GM23338 (cell line): ENCODE results near the gene TMPRSS3. TPM values are rescaled to one million over a fixed set of nuclear protein-coding genes. Genes with fewer than 3 reads are reported as not detected.

ENCODE experiments used
- ATAC-seq: fragments of 200-7000 bp; cut with Tn5 transposase; 3 replicates; pipeline ENCODE4 v1.9.1; 2020
- DNase-seq: peaks from one replicate; pipeline ENCODE4 v3.0.0-alpha.2; 2015; ENCODE audit warnings: low spot score
- H2AFZ ChIP-seq: fragments of 200-600 bp; sonication (generic); 2 replicates; pipeline ENCODE4 v1.8.0; 2016; ENCODE audit warnings: antibody characterized with exemption, mild to moderate bottlenecking, moderate library complexity
- H3F3A ChIP-seq: fragments of 200-600 bp; sonication (generic); replicated peaks from 2 replicates; pipeline ENCODE4 v1.8.0; 2017; ENCODE audit warnings: antibody characterized with exemption, mixed run types, low read depth
- H3K27ac ChIP-seq: fragments of 200-600 bp; sonication (generic); 2 replicates; pipeline ENCODE4 v1.6.1; 2016; ENCODE audit warnings: low read depth
- H3K27me3 ChIP-seq: fragments of 200-600 bp; sonication (generic); 2 replicates; pipeline ENCODE4 v1.8.0; 2016; ENCODE audit warnings: mild to moderate bottlenecking, mixed run types, moderate library complexity; ENCODE audit not compliant: insufficient read depth
- H3K36me3 ChIP-seq: fragments of 200-600 bp; sonication (generic); 2 replicates; pipeline ENCODE4 v1.8.0; 2016; ENCODE audit warnings: mild to moderate bottlenecking; ENCODE audit not compliant: insufficient read depth
- H3K4me1 ChIP-seq: fragments of 200-600 bp; sonication (generic); 2 replicates; pipeline ENCODE4 v1.8.0; 2016; ENCODE audit warnings: mild to moderate bottlenecking, moderate library complexity; ENCODE audit not compliant: insufficient read depth
- H3K4me2 ChIP-seq: fragments of 200-600 bp; sonication (generic); 2 replicates; pipeline ENCODE4 v1.7.1; 2017; ENCODE audit warnings: mixed run types
- H3K4me3 ChIP-seq: fragments of 200-600 bp; sonication (generic); 2 replicates; pipeline ENCODE4 v1.6.1; 2016; ENCODE audit warnings: mixed run types
- H3K79me2 ChIP-seq: fragments of 200-600 bp; sonication (generic); replicated peaks from 2 replicates; pipeline ENCODE4 v1.8.0; 2017; ENCODE audit warnings: mild to moderate bottlenecking; ENCODE audit not compliant: insufficient read depth
- H3K9me2 ChIP-seq: fragments of 200-600 bp; sonication (generic); 2 replicates; pipeline ENCODE4 v1.8.0; 2017; ENCODE audit not compliant: insufficient read depth
- H4K20me1 ChIP-seq: fragments of 200-600 bp; sonication (generic); replicated peaks from 2 replicates; pipeline ENCODE4 v1.8.0; 2017; ENCODE audit warnings: mild to moderate bottlenecking; ENCODE audit not compliant: insufficient read depth
- H3K27ac Mint-ChIP-seq: 2 replicates; pipeline ENCODE4 v1.8.0; 2020; ENCODE audit warnings: inconsistent platforms, mild to moderate bottlenecking, moderate library complexity, mixed read lengths
- H3K27me3 Mint-ChIP-seq: 3 replicates; pipeline ENCODE4 v1.8.0; 2022; ENCODE audit warnings: low read depth, mild to moderate bottlenecking, moderate library complexity, mixed read lengths, inconsistent platforms; ENCODE audit not compliant: insufficient read depth, poor library complexity
- H3K36me3 Mint-ChIP-seq: 3 replicates; pipeline ENCODE4 v1.8.0; 2021; ENCODE audit warnings: low read depth, mild to moderate bottlenecking, inconsistent platforms, moderate library complexity, mixed read lengths
- H3K4me1 Mint-ChIP-seq: 3 replicates; pipeline ENCODE4 v1.8.0; 2020; ENCODE audit warnings: mild to moderate bottlenecking, inconsistent platforms, mixed read lengths
- H3K4me3 Mint-ChIP-seq: 3 replicates; pipeline ENCODE4 v1.8.0; 2021; ENCODE audit warnings: moderate library complexity, mild to moderate bottlenecking, inconsistent platforms, mixed read lengths
- H3K9me3 Mint-ChIP-seq: 3 replicates; pipeline ENCODE4 v1.8.0; 2020; ENCODE audit warnings: moderate library complexity, mild to moderate bottlenecking, inconsistent platforms, mixed read lengths
- CREB1 ChIP-seq: fragments of 250-450 bp; sonication (Bioruptor Pico); IDR thresholded peaks from 2 replicates; pipeline ENCODE4 v1.5.0; 2020; ENCODE audit warnings: low read depth, mild to moderate bottlenecking, moderate library complexity
- EZH2 ChIP-seq: fragments of 200-600 bp; sonication (generic); IDR thresholded peaks from one replicate; pipeline ENCODE4 v1.8.0; 2017; ENCODE audit warnings: antibody characterized with exemption, mild to moderate bottlenecking, low read depth; ENCODE audit not compliant: unreplicated experiment
- EZH2phosphoT487 ChIP-seq: fragments of 200-600 bp; sonication (generic); IDR thresholded peaks from one replicate; pipeline ENCODE4 v1.8.1; 2018; ENCODE audit warnings: antibody characterized with exemption; ENCODE audit not compliant: unreplicated experiment
- JUNB ChIP-seq: IDR thresholded peaks from one replicate; pipeline ENCODE4 v1.6.1; 2016; ENCODE audit warnings: antibody characterized with exemption; ENCODE audit not compliant: unreplicated experiment
- NANOG ChIP-seq: IDR thresholded peaks from 2 replicates; pipeline ENCODE4 v1.6.1; 2016; ENCODE audit warnings: antibody characterized with exemption, borderline replicate concordance
- POLR2AphosphoS5 ChIP-seq: IDR thresholded peaks from 2 replicates; pipeline ENCODE4 v1.6.1; 2016; ENCODE audit warnings: antibody characterized with exemption, low read depth
- STAT1 ChIP-seq: IDR thresholded peaks from one replicate; pipeline ENCODE4 v1.6.1; 2016; ENCODE audit warnings: antibody characterized with exemption; ENCODE audit not compliant: unreplicated experiment
- ZNF114 ChIP-seq: fragments of 250-450 bp; sonication (Bioruptor Pico); IDR thresholded peaks from 2 replicates; pipeline ENCODE4 v1.5.0; 2020; ENCODE audit warnings: mild to moderate bottlenecking, moderate library complexity
- ZNF331 ChIP-seq: fragments of 250-450 bp; sonication (Bioruptor Pico); IDR thresholded peaks from 2 replicates; pipeline ENCODE4 v1.5.0; 2020; ENCODE audit warnings: low read depth, mild to moderate bottlenecking, moderate library complexity
- ZNF462 ChIP-seq: fragments of 250-450 bp; sonication (Bioruptor Pico); IDR thresholded peaks from 2 replicates; pipeline ENCODE4 v1.5.0; 2020; ENCODE audit warnings: mild to moderate bottlenecking, moderate library complexity
- polyA plus RNA-seq: library from polyadenylated mRNA; unstranded; fragments of >200 nt; fragmentation: Nextera tagmentation; extraction: Ambion mirVana; gene quantifications from 2 replicates; pipeline ENCODE4 v1.2.1, GENCODE V29; 2016
- total RNA-seq: library from RNA; depleted of rRNA; stranded (reverse); fragments of >200 nt; shearing (Covaris generic); gene quantifications from 2 replicates; pipeline ENCODE4 v1.2.3, GENCODE V29; 2014
- TF ChIP-seq, protein P1 (sequence below): IDR thresholded peaks from one replicate; pipeline ENCODE4 v1.6.1; 2018; ENCODE audit warnings: antibody characterized with exemption; ENCODE audit not compliant: unreplicated experiment
- TF ChIP-seq, protein P2 (sequence below): IDR thresholded peaks from 2 replicates; pipeline ENCODE4 v1.6.1; 2016; ENCODE audit warnings: antibody characterized with exemption
- TF ChIP-seq, protein P3 (sequence below), 2 experiments: fragments of 200-600 bp in 1 of 2; sonication (generic) in 1 of 2; conservative IDR thresholded peaks; 2 replicates each; pipeline versions ENCODE4 v1.5.1 to v1.6.1; 2016 to 2017; ENCODE audit warnings: antibody characterized with exemption in 2 of 2, low read depth in 2 of 2, mild to moderate bottlenecking in 2 of 2, moderate library complexity in 1 of 2

Gene TMPRSS3
- total and polyA plus RNA-seq, 2 experiments from 2014 or later, result 0.17 TPM; not detected in 1

DNA sequence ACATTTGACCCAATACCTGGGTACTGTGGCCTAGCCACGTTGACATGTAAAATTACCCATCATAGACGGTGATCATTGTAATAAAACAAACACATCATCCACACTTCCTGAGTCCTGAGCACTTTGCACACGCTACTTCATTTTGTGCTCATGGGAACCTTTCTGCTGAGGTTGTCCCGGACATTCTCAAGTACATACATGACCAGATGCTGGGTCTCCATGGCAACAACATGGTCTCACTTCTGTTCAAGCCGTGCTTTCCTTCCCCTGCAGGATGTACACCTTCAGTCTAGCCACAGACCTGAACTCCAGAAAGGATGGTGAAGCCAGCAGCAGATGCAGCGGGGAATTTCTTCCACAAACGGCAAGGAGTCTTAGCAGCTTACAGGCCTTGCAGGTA is 30.6 kb upstream of the TMPRSS3 start:
- Histone ChIP-seq H3K79me2 (no peaks in the 10 kb centered on the region), H3K9me2 (no peaks in the 10 kb centered on the region), H2AFZ (no peak overlapping the region), H3K4me1 (no peaks in the 10 kb centered on the region), H3K4me2 (no peak overlapping the region), H3K27ac (no peak overlapping the region), H4K20me1 (no peaks in the 10 kb centered on the region), H3K27me3 (no peaks in the 10 kb centered on the region), H3K4me3 (no peak overlapping the region), H3K36me3 (no peaks in the 10 kb centered on the region), H3F3A (no peaks in the 10 kb centered on the region)
- Mint-ChIP-seq H3K4me3 (no peak overlapping the region), H3K9me3 (0 out of 3 replicates have a peak, but pooled peaks cover 1% of the 10 kb centered on the region), H3K36me3 (no peaks in the 10 kb centered on the region), H3K4me1 (no peaks in the 10 kb centered on the region), H3K27me3 (peaks cover 4% of the 10 kb centered on the region), H3K27ac (no peak overlapping the region)
- TF ChIP-seq NANOG (no peak), POLR2AphosphoS5 (no peak), ZNF462 (CRISPR knock-in tag) (no peak), STAT1 (no peak), EZH2 (no peak), ZNF114 (CRISPR knock-in tag) (no peak), JUNB (no peak), ZNF331 (CRISPR knock-in tag) (no peak), CREB1 (CRISPR knock-in tag) (no peak), EZH2phosphoT487 (no peak)
- TF ChIP-seq, protein P1, sequence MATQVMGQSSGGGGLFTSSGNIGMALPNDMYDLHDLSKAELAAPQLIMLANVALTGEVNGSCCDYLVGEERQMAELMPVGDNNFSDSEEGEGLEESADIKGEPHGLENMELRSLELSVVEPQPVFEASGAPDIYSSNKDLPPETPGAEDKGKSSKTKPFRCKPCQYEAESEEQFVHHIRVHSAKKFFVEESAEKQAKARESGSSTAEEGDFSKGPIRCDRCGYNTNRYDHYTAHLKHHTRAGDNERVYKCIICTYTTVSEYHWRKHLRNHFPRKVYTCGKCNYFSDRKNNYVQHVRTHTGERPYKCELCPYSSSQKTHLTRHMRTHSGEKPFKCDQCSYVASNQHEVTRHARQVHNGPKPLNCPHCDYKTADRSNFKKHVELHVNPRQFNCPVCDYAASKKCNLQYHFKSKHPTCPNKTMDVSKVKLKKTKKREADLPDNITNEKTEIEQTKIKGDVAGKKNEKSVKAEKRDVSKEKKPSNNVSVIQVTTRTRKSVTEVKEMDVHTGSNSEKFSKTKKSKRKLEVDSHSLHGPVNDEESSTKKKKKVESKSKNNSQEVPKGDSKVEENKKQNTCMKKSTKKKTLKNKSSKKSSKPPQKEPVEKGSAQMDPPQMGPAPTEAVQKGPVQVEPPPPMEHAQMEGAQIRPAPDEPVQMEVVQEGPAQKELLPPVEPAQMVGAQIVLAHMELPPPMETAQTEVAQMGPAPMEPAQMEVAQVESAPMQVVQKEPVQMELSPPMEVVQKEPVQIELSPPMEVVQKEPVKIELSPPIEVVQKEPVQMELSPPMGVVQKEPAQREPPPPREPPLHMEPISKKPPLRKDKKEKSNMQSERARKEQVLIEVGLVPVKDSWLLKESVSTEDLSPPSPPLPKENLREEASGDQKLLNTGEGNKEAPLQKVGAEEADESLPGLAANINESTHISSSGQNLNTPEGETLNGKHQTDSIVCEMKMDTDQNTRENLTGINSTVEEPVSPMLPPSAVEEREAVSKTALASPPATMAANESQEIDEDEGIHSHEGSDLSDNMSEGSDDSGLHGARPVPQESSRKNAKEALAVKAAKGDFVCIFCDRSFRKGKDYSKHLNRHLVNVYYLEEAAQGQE, result no peak
- TF ChIP-seq, protein P2, sequence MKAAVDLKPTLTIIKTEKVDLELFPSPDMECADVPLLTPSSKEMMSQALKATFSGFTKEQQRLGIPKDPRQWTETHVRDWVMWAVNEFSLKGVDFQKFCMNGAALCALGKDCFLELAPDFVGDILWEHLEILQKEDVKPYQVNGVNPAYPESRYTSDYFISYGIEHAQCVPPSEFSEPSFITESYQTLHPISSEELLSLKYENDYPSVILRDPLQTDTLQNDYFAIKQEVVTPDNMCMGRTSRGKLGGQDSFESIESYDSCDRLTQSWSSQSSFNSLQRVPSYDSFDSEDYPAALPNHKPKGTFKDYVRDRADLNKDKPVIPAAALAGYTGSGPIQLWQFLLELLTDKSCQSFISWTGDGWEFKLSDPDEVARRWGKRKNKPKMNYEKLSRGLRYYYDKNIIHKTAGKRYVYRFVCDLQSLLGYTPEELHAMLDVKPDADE, result no peak
- TF ChIP-seq, protein P3, sequence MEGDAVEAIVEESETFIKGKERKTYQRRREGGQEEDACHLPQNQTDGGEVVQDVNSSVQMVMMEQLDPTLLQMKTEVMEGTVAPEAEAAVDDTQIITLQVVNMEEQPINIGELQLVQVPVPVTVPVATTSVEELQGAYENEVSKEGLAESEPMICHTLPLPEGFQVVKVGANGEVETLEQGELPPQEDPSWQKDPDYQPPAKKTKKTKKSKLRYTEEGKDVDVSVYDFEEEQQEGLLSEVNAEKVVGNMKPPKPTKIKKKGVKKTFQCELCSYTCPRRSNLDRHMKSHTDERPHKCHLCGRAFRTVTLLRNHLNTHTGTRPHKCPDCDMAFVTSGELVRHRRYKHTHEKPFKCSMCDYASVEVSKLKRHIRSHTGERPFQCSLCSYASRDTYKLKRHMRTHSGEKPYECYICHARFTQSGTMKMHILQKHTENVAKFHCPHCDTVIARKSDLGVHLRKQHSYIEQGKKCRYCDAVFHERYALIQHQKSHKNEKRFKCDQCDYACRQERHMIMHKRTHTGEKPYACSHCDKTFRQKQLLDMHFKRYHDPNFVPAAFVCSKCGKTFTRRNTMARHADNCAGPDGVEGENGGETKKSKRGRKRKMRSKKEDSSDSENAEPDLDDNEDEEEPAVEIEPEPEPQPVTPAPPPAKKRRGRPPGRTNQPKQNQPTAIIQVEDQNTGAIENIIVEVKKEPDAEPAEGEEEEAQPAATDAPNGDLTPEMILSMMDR (conservative IDR thresholded peaks at IDR 0.05; ENCODE audit: low read depth in 2 of 2), result no peak
- ATAC-seq, result no peak
- no peak for DNase-seq
